Panc1 (cell line): ENCODE results near the gene THSD7A.

Experiments used
- POLR2AphosphoS5 ChIP-seq: IDR thresholded peaks from 2 replicates; pipeline ENCODE4 v1.6.1; 2012; ENCODE audit warnings: mild to moderate bottlenecking, low read depth, low read length, moderate library complexity
- SIN3A ChIP-seq: IDR thresholded peaks from 2 replicates; pipeline ENCODE4 v1.6.1; 2012; ENCODE audit warnings: low read depth, mild to moderate bottlenecking, low read length, moderate library complexity, borderline replicate concordance; ENCODE audit not compliant: insufficient read depth
- TF ChIP-seq, protein P1 (sequence below): fragments of 450-650 bp; IDR thresholded peaks from 2 replicates; pipeline ENCODE4 v1.5.1; 2017; ENCODE audit warnings: mild to moderate bottlenecking
- TF ChIP-seq, protein P2 (sequence below), 2 experiments: IDR thresholded peaks; 2 replicates each; pipeline ENCODE4 v1.6.1; 2011 to 2012; ENCODE audit warnings: low read depth in 2 of 2, control low read depth in 1 of 2, low read length in 1 of 2, mild to moderate bottlenecking in 1 of 2, moderate library complexity in 1 of 2; ENCODE audit not compliant: insufficient read depth in 1 of 2

DNA sequence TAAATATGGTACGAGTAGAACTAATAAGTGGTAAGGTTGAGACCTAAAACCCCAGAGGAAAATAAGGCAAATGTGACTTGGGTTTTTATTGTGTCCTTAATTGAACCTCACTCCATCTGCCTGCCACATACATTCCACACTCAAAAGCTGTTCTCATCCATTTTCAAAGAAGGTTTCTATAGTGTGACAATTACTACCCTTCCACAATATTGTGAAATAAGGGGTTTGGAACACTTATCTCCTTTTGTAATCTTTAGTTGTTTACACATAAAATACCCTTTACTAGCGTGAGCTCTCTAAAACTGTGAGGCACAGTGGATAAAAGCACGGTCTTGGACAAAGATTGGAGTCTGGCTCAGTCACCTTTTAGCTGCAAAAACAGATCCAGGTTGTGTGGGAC lies 166.6 kb downstream of the THSD7A start:
- TF ChIP-seq, protein P1, sequence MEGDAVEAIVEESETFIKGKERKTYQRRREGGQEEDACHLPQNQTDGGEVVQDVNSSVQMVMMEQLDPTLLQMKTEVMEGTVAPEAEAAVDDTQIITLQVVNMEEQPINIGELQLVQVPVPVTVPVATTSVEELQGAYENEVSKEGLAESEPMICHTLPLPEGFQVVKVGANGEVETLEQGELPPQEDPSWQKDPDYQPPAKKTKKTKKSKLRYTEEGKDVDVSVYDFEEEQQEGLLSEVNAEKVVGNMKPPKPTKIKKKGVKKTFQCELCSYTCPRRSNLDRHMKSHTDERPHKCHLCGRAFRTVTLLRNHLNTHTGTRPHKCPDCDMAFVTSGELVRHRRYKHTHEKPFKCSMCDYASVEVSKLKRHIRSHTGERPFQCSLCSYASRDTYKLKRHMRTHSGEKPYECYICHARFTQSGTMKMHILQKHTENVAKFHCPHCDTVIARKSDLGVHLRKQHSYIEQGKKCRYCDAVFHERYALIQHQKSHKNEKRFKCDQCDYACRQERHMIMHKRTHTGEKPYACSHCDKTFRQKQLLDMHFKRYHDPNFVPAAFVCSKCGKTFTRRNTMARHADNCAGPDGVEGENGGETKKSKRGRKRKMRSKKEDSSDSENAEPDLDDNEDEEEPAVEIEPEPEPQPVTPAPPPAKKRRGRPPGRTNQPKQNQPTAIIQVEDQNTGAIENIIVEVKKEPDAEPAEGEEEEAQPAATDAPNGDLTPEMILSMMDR = no peak
- no peak for TF ChIP-seq POLR2AphosphoS5
- TF ChIP-seq, protein P2, sequence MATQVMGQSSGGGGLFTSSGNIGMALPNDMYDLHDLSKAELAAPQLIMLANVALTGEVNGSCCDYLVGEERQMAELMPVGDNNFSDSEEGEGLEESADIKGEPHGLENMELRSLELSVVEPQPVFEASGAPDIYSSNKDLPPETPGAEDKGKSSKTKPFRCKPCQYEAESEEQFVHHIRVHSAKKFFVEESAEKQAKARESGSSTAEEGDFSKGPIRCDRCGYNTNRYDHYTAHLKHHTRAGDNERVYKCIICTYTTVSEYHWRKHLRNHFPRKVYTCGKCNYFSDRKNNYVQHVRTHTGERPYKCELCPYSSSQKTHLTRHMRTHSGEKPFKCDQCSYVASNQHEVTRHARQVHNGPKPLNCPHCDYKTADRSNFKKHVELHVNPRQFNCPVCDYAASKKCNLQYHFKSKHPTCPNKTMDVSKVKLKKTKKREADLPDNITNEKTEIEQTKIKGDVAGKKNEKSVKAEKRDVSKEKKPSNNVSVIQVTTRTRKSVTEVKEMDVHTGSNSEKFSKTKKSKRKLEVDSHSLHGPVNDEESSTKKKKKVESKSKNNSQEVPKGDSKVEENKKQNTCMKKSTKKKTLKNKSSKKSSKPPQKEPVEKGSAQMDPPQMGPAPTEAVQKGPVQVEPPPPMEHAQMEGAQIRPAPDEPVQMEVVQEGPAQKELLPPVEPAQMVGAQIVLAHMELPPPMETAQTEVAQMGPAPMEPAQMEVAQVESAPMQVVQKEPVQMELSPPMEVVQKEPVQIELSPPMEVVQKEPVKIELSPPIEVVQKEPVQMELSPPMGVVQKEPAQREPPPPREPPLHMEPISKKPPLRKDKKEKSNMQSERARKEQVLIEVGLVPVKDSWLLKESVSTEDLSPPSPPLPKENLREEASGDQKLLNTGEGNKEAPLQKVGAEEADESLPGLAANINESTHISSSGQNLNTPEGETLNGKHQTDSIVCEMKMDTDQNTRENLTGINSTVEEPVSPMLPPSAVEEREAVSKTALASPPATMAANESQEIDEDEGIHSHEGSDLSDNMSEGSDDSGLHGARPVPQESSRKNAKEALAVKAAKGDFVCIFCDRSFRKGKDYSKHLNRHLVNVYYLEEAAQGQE (IDR thresholded peaks at IDR 0.05; ENCODE audit: insufficient read depth in 1 of 2, low read depth in 2 of 2, low read length in 1 of 2) = no peak
- no peak for TF ChIP-seq SIN3A
